HFF-Myc (cell line): ENCODE measurements around the gene OR9Q1.

Source experiments
- DNase-seq: peaks from one replicate; pipeline ENCODE4 v3.0.0-alpha.2; 2011; ENCODE audit warnings: low read depth; ENCODE audit errors: extremely low read depth
- H3K4me3 ChIP-seq: replicated peaks from 2 replicates; pipeline ENCODE4 v1.5.1; 2011; ENCODE audit warnings: low read depth, mild to moderate bottlenecking, control low read depth, low read length
- TF ChIP-seq, protein P1 (sequence below): IDR thresholded peaks from 2 replicates; pipeline ENCODE4 v1.5.1; 2012; ENCODE audit warnings: mild to moderate bottlenecking, low read depth, low read length, control low read depth; ENCODE audit errors: missing control alignments

Gene OR9Q1

DNA sequence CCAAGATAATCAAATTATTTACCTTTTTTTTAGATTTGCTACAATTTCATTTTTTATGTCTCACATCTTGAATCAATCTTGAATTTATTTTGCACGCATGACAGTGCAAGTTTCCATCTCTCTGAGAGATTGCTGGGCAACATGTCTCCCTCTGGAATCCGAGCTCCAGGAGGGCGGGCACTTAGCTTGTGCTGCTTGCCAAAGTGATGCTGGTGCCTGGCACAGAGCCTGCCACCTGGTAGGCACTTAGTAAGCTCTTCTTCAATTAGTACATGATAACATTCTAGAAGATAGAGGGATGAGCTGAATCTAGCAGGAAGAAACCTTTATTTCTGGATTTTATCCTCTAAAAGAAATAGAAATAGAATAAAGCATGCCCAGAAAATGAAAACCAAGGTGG, 129.1 kb downstream of the OR9Q1 start:
- no peak for DNase-seq
- TF ChIP-seq, protein P1, sequence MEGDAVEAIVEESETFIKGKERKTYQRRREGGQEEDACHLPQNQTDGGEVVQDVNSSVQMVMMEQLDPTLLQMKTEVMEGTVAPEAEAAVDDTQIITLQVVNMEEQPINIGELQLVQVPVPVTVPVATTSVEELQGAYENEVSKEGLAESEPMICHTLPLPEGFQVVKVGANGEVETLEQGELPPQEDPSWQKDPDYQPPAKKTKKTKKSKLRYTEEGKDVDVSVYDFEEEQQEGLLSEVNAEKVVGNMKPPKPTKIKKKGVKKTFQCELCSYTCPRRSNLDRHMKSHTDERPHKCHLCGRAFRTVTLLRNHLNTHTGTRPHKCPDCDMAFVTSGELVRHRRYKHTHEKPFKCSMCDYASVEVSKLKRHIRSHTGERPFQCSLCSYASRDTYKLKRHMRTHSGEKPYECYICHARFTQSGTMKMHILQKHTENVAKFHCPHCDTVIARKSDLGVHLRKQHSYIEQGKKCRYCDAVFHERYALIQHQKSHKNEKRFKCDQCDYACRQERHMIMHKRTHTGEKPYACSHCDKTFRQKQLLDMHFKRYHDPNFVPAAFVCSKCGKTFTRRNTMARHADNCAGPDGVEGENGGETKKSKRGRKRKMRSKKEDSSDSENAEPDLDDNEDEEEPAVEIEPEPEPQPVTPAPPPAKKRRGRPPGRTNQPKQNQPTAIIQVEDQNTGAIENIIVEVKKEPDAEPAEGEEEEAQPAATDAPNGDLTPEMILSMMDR: no peak
- H3K4me3 ChIP-seq: no peak overlapping the region

- TF ChIP-seq, protein P1: no peak
- DNase-seq: no peak
- no peak overlapping the region for H3K4me3 ChIP-seq
These were observed 140.7 kb downstream of the OR9Q1 start for GRCh38 chr11:58164389-58164788.

DNA sequence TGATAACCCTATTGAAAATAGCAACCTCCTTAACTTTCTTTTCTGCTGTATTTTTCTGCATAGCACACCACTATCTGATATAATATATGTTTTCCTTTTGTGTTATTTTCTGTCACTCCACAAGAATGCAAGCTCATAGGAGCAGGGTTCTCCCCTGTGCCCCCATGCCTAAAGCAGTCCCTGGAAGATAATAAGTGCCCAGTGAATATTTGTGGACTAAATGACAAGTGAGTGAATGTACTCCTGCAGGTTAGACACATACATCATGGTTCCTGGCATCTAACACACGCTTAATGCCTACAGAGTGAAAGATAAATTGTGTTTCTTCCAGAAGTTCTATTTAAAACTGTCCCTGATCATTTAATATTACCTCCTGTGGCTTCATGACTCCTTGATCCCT, 141.3 kb downstream of the OR9Q1 start:
- no peak overlapping the region for H3K4me3 ChIP-seq
- TF ChIP-seq, protein P1: no peak
- no peak for DNase-seq

GRCh38 chr11:58165504-58166106, 141.9 kb downstream of the OR9Q1 start:
- DNase-seq: no peak
- H3K4me3 ChIP-seq: no peak overlapping the region
- TF ChIP-seq, protein P1: no peak

GRCh38 chr11:58177409-58178054, 153.9 kb downstream of the OR9Q1 start:
- no peak for DNase-seq
- TF ChIP-seq, protein P1: no peak
- H3K4me3 ChIP-seq: no peak overlapping the region

DNA sequence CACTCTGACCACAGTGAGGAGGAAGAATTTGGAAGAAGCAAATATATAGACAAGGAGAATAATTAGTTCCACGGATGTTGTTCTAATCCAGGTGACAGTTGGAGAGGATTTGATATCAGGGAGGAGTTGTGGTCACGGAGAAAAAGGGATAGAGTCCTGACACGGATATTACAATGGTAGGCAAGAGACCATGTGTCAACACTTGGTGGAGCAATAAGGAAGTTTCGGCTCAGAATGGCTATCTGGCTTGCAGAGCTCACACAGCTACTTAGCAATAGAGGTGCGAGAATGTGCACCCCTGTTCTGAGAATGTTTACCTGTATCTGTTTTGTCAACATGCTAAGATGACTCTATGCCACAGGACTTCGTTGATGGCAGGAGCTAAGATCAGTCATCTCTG, 154.8 kb downstream of the OR9Q1 start:
- TF ChIP-seq, protein P1: no peak
- no peak for DNase-seq
- H3K4me3 ChIP-seq: no peak overlapping the region
